Hippocampal formation (tissue), 2 donors: ENCODE data around the gene RUBCN.
"Not testable (repeated sequence)": the region's sequence is repeated elsewhere in the genome, so short reads cannot be mapped to it uniquely, and the experiment has no call there.

ENCODE experiments used
- DNase-seq, 2 donors: peaks; one replicate each; lab custom pipeline; 2025; lab: John Stamatoyannopoulos, UW

Gene RUBCN

DNA sequence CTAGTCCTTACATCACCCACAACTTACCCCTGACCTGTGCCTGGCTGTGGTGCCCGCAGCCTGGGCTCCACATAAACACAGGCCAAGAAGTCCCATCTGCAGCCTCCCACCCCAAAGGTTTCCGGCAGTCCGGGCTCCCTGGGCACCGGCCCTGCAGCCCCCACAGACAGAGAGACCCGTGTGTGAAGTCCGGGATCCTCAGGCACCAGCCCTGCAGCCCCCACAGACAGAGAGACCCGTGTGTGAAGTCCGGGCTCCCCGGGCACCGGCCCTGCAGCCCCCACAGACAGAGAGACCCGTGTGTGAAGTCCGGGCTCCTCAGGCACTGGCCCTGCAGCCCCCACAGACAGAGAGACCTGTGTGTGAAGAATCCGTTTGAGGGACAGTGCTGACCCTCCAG is 78.0 kb downstream of the RUBCN start:
- DNase-seq, result not testable (repeated sequence)

DNA sequence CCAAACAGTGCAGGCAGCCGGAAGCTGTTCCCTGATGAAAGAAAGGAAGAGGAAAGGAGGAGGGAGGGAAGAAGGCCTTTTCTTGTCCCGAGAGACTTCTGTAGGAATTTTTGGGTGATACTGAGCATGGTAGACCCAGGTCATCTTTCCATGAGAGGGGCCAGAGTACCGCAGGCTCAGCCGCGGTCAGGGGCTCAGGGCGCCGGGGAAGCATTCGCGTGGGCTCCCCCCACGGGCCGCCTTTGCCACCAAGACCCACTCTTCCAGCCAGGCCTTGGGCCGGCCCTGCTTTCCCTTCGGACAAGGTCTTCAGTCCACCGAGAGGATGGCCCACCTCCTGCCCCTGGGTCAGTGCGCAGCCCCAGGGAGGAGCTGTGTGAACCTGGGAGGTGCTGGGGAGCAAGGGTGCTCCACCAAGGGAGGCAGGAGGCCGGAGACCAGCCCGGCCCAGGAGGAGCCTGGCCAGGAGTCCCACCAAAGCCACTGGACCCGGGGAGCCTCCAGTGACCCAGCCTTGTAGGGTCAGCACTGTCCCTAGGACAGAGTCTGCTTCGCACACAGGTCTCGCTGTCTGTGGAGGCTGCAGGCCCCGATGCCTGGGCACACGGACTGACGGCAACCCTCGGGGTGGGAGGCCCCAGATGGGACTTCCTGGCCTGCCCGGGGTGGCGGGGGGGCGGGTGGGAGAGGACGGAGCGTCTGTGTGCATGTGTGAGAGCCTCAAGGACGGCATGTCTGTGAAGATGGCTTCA is 79.0 kb downstream of the RUBCN start:
- DNase-seq, result not testable (repeated sequence)

DNA sequence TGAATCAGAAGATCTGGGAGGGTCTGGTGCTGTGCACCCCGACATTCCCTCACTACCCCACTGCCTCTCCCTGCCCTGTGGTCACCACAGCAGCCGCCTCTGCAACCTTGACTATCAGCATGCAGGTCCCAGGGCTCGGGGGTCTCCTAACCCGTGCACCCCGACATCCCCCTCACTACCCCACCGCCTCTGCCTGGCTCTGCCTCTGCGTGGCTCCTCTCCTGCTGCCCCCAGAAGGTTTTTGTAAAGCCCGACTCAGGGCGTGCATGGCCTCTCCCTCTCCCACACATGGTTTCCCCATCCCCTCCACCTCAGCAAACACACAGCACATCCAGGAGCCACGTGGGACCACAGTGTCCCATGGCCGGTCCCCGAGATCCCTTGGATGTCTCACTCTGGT is 79.7 kb downstream of the RUBCN start:
- DNase-seq, result not testable (repeated sequence)

DNA sequence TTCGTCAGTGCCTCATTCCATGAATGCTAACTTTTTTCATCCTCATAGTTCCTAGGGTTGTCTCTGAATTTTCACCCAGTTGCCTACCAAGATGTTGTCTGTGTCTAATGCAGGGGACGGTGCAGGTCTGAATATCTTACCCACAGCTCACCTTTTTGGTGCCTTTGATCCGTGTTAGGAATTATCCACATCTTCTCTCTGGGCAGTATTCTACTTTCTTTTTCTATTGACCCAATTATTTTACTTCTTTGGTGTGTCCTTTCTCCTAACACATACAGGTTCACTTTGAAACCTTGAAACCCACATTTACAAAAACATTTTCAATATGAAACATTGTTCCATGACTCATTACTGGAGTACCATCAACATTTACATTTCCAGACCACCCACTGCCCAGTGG is 80.6 kb downstream of the RUBCN start:
- DNase-seq, result not testable (repeated sequence)

DNA sequence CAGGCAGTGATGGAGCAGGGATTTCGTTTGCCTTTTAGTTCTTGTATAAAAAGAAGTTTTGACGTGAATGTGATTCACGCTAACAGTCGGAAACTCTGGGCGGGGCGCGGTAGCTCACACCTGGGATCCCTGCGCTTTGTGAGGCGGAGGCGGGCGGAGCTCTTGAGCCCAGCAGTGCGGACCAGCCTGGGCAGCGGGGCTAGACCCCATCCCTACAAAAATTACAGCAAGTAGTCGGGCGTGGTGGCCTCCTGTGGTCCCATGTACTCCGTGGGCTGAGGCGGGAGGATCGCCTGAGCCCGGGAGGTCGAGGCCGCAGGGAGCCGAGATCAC is 81.7 kb downstream of the RUBCN start:
- not testable (repeated sequence) for DNase-seq

DNA sequence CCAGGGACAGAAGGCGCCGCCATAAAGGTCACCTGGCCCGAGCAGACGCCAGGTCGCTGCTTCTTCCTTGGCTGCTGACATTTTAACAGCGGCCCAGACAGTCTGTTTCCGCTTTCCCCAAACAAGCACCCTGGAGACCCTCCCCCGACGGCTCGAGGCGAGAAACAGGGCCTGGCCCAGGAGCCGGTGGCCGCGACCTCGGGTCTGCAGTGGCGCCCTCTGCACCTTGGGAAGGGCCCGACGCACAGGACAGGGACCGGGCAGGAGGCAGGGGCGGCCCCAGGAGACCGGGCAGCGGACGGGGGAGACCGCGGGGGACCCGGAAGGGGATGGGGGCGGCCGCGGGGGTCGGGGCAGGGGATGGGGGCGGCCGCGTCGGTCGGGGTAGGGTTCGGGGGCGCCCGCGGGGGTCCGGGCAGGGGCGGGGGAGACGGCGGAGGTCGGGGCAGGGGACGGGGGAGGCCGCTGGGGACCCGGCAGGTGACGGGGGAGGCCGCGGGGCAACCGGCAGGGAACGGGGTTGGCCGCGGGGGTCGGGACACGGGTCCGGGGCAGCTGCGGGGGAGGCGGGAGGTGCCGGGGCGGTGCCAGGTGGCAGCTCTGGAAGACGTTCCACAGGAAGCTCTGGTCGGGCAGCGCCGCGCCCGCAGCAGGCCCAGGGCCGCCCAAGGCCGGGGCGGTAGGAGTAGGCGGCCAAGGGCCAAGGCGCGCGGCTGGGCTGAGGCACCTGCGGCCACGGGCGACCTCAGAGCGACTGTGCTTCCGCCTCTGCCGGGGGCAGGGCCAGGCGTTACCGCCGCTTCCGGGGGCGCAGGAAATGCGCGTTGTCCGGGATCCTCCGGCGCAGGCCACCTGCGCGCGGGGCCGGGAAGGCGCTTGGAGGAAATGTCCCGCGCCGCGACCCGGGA is 82.4 kb downstream of the RUBCN start:
- DNase-seq, result not testable (repeated sequence)

DNA sequence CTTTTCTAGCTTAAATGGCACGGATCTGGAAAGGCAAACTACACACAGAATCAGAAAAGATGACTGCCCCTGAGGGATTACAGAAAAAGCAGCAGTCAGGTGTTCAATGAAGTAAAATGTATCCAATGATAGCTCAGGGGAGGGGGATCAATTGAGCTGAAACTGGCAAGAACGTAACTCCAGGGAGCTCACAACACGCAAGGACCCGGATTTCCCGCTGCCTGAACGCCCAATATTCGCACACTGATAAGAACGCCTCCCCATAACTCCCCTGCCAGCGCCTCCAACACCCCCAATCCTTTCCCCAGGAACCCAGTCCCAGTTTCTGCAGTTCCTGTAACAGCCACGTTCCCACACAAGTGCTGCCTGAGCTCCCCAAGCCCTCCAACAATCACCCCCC is 83.8 kb downstream of the RUBCN start:
- DNase-seq, result not testable (repeated sequence)

DNA sequence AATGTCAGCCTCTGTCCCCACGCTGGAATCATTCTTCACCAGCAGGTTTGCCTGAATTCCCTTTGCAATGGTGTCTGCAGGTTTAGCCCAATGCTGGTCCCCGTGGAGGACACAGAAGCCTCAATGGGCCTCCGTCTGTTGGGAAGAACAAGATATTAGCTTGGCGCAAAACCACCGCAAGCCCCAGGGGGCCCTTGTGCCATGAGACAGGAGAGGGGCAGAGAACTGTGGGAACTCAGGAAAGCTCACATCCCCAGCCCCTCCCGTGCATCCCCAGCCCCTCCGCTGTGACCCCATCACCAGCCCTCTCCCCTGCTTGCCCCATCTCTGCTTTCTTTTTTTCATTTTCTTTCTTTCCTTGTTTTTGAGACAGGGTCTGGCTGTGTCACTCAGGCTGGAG is 89.1 kb downstream of the RUBCN start:
- DNase-seq, result not testable (repeated sequence)

DNA sequence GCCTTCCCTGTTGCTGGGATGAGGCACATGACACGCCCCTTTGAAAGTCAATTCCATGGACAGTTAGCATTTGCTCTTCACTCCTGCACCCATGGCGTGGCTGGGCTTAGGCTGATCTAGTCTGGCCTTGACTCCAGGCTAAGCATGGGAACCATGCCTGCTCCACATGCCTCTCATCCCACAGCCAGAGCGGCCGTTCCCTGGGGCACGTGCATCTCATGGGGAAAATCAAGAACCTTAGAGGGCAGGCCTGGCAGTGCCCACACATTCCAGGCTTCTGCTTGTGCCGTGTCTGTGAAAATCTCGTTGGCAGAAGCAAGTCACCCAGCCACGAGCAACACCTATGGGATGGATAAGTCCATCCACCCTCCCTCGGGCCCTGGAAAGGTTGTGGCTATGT is 89.5 kb downstream of the RUBCN start:
- not testable (repeated sequence) for DNase-seq

DNA sequence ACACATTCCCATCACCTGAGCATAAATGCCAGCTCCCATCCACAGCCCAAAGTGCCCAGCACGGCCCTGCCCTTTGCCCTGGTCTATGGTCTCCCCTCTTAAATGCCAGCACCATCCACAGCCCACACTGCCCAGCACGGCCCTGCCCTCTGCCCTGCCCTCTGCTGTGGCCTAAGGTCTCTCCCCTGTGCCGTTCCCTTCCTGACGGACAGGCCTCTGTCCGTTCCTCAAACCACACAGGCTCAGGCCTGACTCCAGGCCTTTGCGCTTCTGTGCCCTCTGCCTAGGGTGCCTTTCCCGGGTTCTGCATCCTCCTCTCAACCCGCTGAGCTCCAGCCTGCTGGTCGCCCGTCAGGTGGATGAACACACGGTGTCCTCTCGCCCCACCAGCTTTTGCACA is 90.4 kb downstream of the RUBCN start:
- not testable (repeated sequence) for DNase-seq

DNA sequence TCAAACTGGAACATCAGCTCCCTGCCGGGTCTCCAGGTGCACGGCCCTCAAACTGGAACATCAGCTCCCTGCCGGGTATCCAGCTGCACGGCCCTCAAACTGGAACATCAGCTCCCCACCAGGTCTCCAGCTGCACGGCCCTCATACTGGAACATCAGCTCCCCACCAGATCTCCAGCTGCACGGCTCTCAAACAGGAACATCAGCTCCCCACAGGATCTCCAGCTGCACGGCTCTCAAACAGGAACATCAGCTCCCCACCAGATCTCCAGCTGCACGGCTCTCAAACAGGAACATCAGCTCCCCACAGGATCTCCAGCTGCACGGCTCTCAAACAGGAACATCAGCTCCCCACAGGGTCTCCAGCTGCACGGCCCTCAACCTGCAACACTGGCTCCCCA is 99.1 kb downstream of the RUBCN start:
- not testable (repeated sequence) for DNase-seq

DNA sequence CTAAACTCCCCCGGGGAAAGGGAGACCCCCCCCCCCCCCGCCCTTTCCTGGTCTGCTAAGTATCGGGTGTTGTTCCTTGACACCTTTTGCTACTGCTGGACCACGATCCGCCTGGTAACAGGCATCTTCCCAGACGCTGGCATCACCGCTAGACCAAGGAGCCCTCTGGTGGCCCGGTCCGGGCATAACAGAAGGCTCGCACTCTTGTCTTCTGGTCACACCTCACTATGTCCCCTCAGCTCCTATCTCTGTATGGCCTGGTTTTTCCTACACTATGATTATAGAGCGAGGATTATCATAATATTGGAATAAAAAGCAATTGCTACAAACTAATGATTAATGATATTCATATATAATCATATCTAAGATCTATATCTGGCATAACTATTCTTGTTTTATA is 104.7 kb downstream of the RUBCN start:
- not testable (repeated sequence) for DNase-seq

DNA sequence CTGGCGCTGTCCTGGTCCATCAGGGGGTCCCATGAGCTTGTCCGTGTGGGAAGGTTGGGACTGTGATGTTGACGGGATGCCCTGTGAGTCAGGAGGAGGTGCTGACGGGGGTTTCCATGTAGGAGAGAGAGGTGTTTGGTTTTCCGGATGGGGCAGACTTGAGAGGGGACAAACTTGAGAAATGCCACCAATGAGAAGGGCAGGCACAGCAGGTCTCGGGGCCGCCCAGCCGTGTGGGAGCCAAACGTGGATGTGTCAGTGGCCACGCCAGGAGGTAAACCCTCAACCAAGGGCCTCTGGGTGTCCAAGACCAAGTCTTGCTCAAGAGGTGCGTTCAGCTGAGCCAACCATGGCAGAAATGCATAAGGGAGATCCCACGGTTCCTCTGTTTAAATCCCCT is 105.9 kb downstream of the RUBCN start:
- not testable (repeated sequence) for DNase-seq

DNA sequence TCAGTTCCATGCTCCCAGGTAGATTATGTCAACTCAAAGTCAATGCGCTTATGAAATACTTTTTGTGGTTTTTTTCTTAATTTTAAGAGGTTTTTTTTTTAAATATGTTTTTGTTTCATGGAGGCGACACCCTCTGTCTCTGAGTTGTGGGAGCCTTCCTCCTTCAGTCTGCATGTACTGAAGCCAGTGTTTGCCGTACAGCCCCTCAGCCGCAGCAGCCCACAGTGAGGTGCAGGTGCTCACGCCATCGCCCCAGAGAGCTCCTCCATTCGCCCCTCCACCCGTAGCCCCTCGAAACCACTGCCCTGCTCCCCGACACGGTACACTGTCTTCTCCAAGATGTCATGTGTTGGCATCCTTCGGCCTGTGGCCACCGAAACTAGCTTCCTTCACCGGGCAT is 107.4 kb downstream of the RUBCN start:
- DNase-seq, result not testable (repeated sequence)

DNA sequence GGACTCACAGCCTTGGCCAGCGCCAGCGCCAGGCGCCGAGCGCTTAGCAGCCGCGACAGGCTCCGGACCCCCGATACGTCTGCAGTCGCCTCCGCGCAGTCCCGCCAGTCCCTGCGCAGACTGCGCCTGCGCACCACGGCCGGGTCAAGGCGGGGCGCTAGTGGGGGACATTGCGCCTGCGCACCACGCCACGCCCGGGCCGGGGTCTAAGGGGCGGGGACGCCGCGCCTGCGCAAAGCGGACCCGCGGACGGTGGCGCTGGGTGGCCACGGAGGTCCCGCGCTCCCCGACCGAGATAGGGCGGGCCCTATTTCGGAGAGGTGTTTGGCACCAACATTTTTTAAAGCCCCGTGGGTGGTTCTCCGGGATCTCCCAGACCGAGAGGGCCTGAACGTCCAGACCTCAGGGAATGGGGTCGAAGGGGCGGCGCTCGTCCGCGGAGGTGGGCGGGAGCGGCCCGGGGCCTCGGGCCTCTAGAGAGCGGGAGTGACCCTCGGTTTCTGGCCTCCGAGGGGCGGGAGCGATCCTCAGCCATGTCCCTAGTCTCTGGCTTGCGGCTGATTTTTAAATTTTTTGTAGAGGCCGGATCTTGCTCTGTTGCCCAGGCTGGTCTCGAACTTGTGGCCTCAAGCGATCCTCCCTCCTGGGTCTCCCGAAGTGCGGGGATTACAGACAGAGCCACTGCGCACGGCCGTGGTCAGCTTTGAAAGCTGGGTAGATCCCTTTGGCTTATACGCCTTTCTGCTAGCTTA is 108.8 kb downstream of the RUBCN start:
- not testable (repeated sequence) for DNase-seq

DNA sequence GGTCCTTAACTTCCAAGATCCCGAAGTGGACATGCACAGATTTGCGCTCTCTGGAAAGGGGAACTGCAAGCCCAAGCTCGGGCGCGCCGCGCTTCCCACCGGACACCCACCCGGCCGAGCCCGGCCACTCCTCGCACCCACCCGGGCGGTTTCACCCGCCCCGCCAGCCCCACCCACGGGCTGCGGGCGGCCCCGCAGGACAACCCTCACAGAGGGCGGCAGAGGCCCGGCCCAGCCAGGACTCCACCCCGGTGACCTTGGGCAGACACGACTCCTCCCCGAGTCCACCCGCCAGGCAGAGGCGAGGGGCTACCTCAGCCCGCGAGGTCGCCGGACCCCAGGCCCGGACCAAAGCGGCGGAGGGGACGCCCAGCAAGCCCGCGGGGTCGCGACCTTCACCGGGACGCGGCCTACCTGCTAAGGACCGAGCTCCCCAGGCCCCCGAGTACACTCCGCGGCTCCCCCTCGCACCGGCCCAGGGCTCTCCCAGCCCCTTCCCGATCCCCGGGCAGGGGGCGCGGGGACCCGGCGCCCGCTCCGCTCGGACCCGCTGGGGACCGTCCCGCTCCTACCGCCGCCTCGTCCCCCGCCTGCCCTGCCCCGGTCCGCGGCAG is 109.4 kb downstream of the RUBCN start:
- not testable (repeated sequence) for DNase-seq

DNA sequence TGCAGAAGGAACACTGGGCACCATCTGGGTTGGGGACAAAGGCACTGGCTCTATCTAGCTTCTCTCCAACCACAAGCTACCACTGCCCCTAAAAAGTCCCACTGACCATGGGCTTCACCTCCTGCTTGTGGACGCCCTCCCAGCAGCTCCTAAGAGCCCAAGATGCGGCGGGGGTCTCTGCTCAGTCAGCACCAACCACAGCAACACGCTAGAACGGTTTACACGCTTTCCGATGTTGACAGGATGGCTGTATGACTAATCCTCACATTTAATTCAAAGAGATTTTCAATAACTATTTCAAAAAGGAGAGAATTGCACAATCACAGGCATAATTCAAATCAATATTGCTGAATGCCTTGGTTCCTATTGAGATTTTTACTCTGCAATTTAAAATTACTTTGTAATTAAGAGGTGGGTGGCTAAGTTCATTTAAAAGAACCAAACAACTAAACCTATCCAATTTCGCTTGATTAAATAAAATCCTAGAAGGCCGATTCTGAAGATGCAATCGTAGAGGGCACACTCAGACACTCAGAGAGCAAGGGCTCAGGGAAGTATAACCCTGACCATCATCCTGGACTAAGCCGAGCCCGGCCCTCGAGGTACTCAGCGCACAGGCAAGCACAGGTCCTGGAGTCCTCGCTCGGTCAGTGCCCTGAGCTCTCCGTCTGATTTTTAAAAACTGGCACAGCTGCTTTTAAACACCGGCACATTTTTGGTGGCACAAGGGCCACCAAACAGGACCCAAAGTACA is 110.1 kb downstream of the RUBCN start:
- not testable (repeated sequence) for DNase-seq

DNA sequence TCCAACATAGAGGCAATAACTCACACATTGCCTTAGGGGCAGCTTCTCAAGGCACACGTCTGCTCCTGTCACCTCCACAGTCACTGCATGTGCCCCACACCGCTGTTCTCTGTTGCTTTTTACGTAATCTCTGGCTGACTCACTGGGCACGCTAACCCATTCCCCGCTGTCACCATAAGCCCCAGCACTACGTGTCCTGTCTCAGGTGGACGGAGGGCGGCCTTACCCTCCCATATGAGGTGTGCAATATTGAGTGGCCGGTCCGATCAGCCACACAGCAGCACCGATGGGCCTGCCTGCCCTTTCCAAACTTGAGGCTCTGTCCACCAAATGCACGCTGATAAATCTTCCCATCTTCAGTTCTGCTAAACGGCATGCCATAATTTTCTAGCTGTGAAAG is 115.2 kb downstream of the RUBCN start:
- not testable (repeated sequence) for DNase-seq
